ENCODE results near the gene IL2RA. TPM values are rescaled to one million over a fixed set of nuclear protein-coding genes. Genes with fewer than 3 reads are reported as not detected.

Gene IL2RA
- total and polyA plus RNA-seq, 2 donors (not counting 3 experiments of a cell fraction or from before 2014, with no cell fraction given) = not detected

DNA sequence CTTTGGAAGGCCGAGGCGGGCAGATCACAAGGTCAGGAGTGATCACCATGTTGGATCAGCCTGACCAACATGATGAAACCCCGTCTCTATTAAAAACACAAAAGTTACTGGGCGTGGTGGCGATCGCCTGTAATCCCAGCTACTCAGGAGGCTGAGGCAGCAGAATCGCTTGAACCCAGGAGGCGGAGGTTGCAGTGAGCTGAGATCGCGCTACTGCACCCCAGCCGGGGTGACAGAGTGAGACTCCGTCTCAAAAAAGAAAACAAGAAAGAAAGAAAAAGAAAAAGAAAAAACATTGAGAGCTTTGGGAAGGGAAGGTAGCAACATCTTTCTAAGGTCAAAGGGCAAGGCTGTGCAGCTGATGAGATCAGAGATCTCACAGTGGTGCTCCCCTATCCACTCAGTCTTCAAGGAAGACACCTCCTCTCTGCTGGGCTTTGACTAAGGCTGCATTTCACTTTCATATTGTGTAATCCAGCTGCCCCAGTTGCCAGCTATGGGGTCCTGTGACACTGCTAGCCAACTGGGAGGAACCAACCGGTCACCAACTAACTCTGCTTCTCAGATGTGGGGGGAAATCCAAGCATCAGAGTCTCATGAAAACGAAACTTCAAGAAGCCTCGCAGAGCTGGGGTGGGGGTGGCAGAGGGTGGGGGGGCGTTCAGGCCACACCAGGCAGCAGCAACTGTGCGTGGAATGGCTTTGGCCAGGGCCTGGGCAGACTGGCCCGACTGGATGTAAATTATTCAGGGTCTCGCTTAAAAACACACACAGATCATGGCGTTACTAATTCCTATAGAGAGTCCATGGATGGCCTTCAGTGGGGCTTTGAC lies 86.3 kb downstream of the IL2RA start:
- peak overlapping the region; percentile 35 for H2AFZ ChIP-seq (ENCODE audit: low read depth, low read length)
- no TSS peak for BruUV-seq (replicated peaks)
- peak; percentile 66 for DNase-seq (ENCODE audit: low read depth, low spot score)
- no peaks in the 10 kb centered on the region for H3K36me3 ChIP-seq (ENCODE audit: control insufficient read depth in 2 of 2, extremely low read depth in 1 of 2, insufficient read depth in 2 of 2, low read length in 2 of 2)
- H3K9me3 ChIP-seq (replicated peaks; ENCODE audit: control insufficient read depth, insufficient read depth, low read length) = no peaks in the 10 kb centered on the region
- TF ChIP-seq JUN (IDR thresholded peaks at IDR 0.05; ENCODE audit: borderline replicate concordance, insufficient read depth, insufficient read length, low read depth) (no peak), POLR2A (IDR thresholded peaks at IDR 0.05; ENCODE audit: low read depth, low read length) (peak; percentile 19), MAX (IDR thresholded peaks at IDR 0.05; ENCODE audit: insufficient read depth, insufficient read length) (no peak), EZH2 (IDR thresholded peaks at IDR 0.05; ENCODE audit: borderline replicate concordance, low read depth, low read length, severe bottlenecking) (no peak), MYC (IDR thresholded peaks at IDR 0.05; ENCODE audit: low read depth, low read length) (no peak)
- TF ChIP-seq, protein P1, sequence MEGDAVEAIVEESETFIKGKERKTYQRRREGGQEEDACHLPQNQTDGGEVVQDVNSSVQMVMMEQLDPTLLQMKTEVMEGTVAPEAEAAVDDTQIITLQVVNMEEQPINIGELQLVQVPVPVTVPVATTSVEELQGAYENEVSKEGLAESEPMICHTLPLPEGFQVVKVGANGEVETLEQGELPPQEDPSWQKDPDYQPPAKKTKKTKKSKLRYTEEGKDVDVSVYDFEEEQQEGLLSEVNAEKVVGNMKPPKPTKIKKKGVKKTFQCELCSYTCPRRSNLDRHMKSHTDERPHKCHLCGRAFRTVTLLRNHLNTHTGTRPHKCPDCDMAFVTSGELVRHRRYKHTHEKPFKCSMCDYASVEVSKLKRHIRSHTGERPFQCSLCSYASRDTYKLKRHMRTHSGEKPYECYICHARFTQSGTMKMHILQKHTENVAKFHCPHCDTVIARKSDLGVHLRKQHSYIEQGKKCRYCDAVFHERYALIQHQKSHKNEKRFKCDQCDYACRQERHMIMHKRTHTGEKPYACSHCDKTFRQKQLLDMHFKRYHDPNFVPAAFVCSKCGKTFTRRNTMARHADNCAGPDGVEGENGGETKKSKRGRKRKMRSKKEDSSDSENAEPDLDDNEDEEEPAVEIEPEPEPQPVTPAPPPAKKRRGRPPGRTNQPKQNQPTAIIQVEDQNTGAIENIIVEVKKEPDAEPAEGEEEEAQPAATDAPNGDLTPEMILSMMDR (IDR thresholded peaks at IDR 0.05; ENCODE audit: extremely low read depth in 1 of 2, insufficient read depth in 1 of 2, low read depth in 1 of 2, low read length in 2 of 2) = no peak
- peak overlapping the region; percentile 76 for H3K4me2 ChIP-seq (ENCODE audit: insufficient read depth, low read length)
- ChIA-PET POLR2A (no interaction called here), CTCF (interaction anchor here (0.6 to 3.1 kb wide), 7 partner anchors 11 to 114 kb away, joined by 3 to 17 read pairs (median 3); no protein-coding TSS in a partner anchor)
- H3K9ac ChIP-seq (replicated peaks; ENCODE audit: extremely low read depth, insufficient read depth, low read length) = peak overlapping the region; percentile 60
- dilution Hi-C loops (cut with MboI; ENCODE audit: extremely low pct_ligation_motif_present, low sequenced_read_pairs) (no loop called here), intact Hi-C loops (cut with micrococcal nuclease) (loop anchor here (5.0 to 10.0 kb wide), 5 partner anchors 36 to 749 kb away; partner anchors contain the start of genes FBH1, GDI2 and RBM17)
- peaks cover 40% of the 10 kb centered on the region for H3K79me2 ChIP-seq (ENCODE audit: control insufficient read depth, insufficient read depth, low read length)
- no peaks in the 10 kb centered on the region for H3K27me3 ChIP-seq (ENCODE audit: control insufficient read depth in 2 of 2, insufficient read depth in 2 of 2, low read length in 2 of 2)
- H3K9me1 ChIP-seq (replicated peaks; ENCODE audit: control insufficient read depth, extremely low read depth, insufficient read depth, low read length) = no peaks in the 10 kb centered on the region
- H3K4me3 ChIP-seq (replicated peaks in 1 of 3; ENCODE audit: insufficient read depth in 1 of 3, low read depth in 1 of 3, low read length in 3 of 3) = peak overlapping the region; percentile 10 to 98 (median 47)
- FAIRE-seq = peak; percentile 75
- peak overlapping the region; percentile 60 for H3K27ac ChIP-seq (ENCODE audit: insufficient read depth, low read depth, low read length)
- H4K20me1 ChIP-seq (replicated peaks; ENCODE audit: control insufficient read depth, extremely low read depth, insufficient read depth, low read length) = no peaks in the 10 kb centered on the region
- peaks cover 31% of the 10 kb centered on the region for H3K4me1 ChIP-seq (ENCODE audit: control insufficient read depth, extremely low read depth, insufficient read depth, low read length)

All from endothelial cell of umbilical vein (primary cell).